PC-9 (cell line): ENCODE results near the gene CRTAC1. TPM values are rescaled to one million over a fixed set of nuclear protein-coding genes. Genes with fewer than 3 reads are reported as not detected.

ENCODE experiments used
- BruUV-seq: library from RNA; stranded (reverse); fragments of 400-500 nt; replicated peaks from 2 replicates; lab custom pipeline; 2021; lab: Mats Ljungman, UMichigan
- CTCF ChIA-PET: fragments of 300-600 bp; sonication (Branson Sonifier 250); formaldehyde crosslinking; loops from one replicate; lab custom pipeline; 2022; ENCODE audit warnings: antibody characterized with exemption; lab: Charles Lee
- POLR2A ChIA-PET: fragments of 300-600 bp; sonication (Branson Sonifier 250); formaldehyde crosslinking; loops from one replicate; lab custom pipeline; 2022; ENCODE audit warnings: antibody characterized with exemption; ENCODE audit not compliant: unreplicated experiment; lab: Charles Lee
- DNase-seq, 2 experiments: peaks; one replicate each; pipeline versions ENCODE4 v3.0.0 to v3.0.0-alpha.2; 2015 to 2022; ENCODE audit warnings: mixed read lengths in 1 of 2
- H2AFZ ChIP-seq: fragments of 200-600 bp; sonication (generic); 2 replicates; pipeline ENCODE4 v1.8.1; 2017; ENCODE audit warnings: antibody characterized with exemption
- H3F3A ChIP-seq: fragments of 200-600 bp; sonication (generic); 2 replicates; pipeline ENCODE4 v1.8.1; 2017; ENCODE audit warnings: antibody characterized with exemption, mild to moderate bottlenecking, low read depth; ENCODE audit not compliant: insufficient read depth
- H3K27ac ChIP-seq: fragments of 200-600 bp; sonication (generic); 2 replicates; pipeline ENCODE4 v1.6.1; 2016; ENCODE audit warnings: mixed run types
- H3K27me3 ChIP-seq: fragments of 200-600 bp; sonication (generic); 2 replicates; pipeline ENCODE4 v1.6.1; 2016; ENCODE audit warnings: low read depth, mixed run types; ENCODE audit not compliant: insufficient read depth
- H3K36me3 ChIP-seq: fragments of 200-600 bp; sonication (generic); 2 replicates; pipeline ENCODE4 v1.6.1; 2016; ENCODE audit warnings: low read depth, mixed run types
- H3K4me1 ChIP-seq: fragments of 200-600 bp; sonication (generic); replicated peaks from 2 replicates; pipeline ENCODE4 v1.6.1; 2016; ENCODE audit warnings: mixed run types; ENCODE audit not compliant: insufficient read depth
- H3K4me2 ChIP-seq: fragments of 200-600 bp; sonication (generic); 2 replicates; pipeline ENCODE4 v1.6.1; 2017; ENCODE audit warnings: mixed run types
- H3K4me3 ChIP-seq: fragments of 200-600 bp; sonication (generic); 2 replicates; pipeline ENCODE4 v1.6.1; 2016; ENCODE audit warnings: mixed run types
- H3K79me2 ChIP-seq: fragments of 200-600 bp; sonication (generic); 2 replicates; pipeline ENCODE4 v1.6.1; 2017; ENCODE audit warnings: low read depth, mixed run types
- H3K9me2 ChIP-seq: fragments of 200-600 bp; sonication (generic); 2 replicates; pipeline ENCODE4 v1.8.1; 2017; ENCODE audit warnings: mild to moderate bottlenecking; ENCODE audit not compliant: insufficient read depth
- H3K9me3 ChIP-seq: fragments of 200-600 bp; sonication (generic); 2 replicates; pipeline ENCODE4 v1.8.1; 2016; ENCODE audit warnings: low read depth; ENCODE audit not compliant: insufficient read depth
- H4K20me1 ChIP-seq: fragments of 200-600 bp; sonication (generic); 2 replicates; pipeline ENCODE4 v1.8.1; 2017; ENCODE audit not compliant: insufficient read depth
- CTCF ChIP-seq: fragments of 200-600 bp; sonication (generic); conservative IDR thresholded peaks from 2 replicates; pipeline ENCODE4 v1.6.1; 2017; ENCODE audit warnings: mixed run types, antibody characterized with exemption, mild to moderate bottlenecking, moderate library complexity
- EZH2 ChIP-seq: fragments of 200-600 bp; sonication (generic); IDR thresholded peaks from 2 replicates; pipeline ENCODE4 v1.8.0; 2017; ENCODE audit warnings: antibody characterized with exemption, low read depth
- intact Hi-C: fragments of 100-400 bp; cut with micrococcal nuclease; formaldehyde crosslinking; loops from one replicate; pipeline ENCODE4 v1.10.0; 2022; ENCODE audit not compliant: unreplicated experiment
- total RNA-seq: library from RNA; stranded (reverse); gene quantifications from 2 replicates; pipeline ENCODE4 v1.2.3, GENCODE V29; 2021

Gene CRTAC1
- total RNA-seq, 1 experiment from 2014 or later = not detected

DNA sequence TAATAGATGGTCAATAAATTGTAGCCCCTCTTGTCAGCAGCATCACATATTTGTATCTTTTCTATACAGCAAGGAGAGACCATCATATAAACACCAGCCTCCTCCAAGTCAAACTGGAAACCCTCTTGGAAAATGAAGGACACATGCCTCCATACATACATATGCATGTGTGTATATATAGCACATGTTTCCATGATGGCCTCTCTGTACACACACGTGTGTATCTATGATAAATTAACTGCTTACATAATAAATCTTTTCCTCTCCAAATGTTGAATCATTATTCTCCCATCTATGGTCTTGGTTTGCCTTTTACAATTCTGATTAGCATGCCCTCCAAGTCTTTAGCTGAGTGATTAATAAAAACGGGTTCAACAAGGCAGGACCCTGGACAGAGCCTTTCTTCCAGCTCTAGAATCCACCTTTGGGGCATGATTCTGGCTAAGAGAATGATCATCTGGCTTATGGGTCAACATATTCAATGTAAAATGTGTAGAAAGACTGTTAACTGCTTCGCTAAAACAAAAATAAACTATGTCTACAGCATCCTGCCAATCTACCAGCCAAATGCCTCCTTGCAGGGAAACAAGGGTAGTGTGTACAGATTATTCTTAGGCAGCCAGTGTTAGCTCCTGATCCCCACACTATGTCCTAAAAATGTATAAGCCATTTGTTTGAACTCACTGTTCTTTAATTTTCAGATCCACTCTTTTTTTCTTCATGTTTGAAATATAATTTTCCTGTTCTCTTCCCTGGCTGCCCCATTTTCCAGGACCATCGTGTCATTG lies 70.0 kb downstream of the CRTAC1 start:
- Histone ChIP-seq H2AFZ (no peak overlapping the region), H3F3A (no peaks in the 10 kb centered on the region), H3K4me1 (no peaks in the 10 kb centered on the region), H3K4me3 (no peak overlapping the region), H3K27me3 (peaks cover 80% of the 10 kb centered on the region), H3K9me3 (no peaks in the 10 kb centered on the region), H4K20me1 (no peaks in the 10 kb centered on the region), H3K36me3 (no peaks in the 10 kb centered on the region), H3K27ac (no peak overlapping the region), H3K79me2 (no peaks in the 10 kb centered on the region), H3K4me2 (no peak overlapping the region), H3K9me2 (no peaks in the 10 kb centered on the region)
- ChIA-PET POLR2A (no interaction called here), CTCF (no interaction called here)
- DNase-seq = no peak
- TF ChIP-seq EZH2 = no peak
- no TSS peak for BruUV-seq
- intact Hi-C loops = no loop called here

- BruUV-seq = no TSS peak
- H3K4me1 ChIP-seq = no peaks in the 10 kb centered on the region
- DNase-seq = no peak
- H3K27me3 ChIP-seq = peaks cover 25% of the 10 kb centered on the region; the same call in 1 of the 2 replicates
- no peaks in the 10 kb centered on the region for H3K9me3 ChIP-seq
- no peaks in the 10 kb centered on the region for H4K20me1 ChIP-seq
- H3K9me2 ChIP-seq = no peaks in the 10 kb centered on the region
- no peak overlapping the region for H2AFZ ChIP-seq
- H3F3A ChIP-seq = no peaks in the 10 kb centered on the region
- no peak overlapping the region for H3K4me2 ChIP-seq
- TF ChIP-seq CTCF (no peak), EZH2 (no peak)
- no peaks in the 10 kb centered on the region for H3K79me2 ChIP-seq
- ChIA-PET POLR2A (no interaction called here), CTCF (no interaction called here)
- H3K36me3 ChIP-seq = no peaks in the 10 kb centered on the region
- no peak overlapping the region for H3K27ac ChIP-seq
- H3K4me3 ChIP-seq = no peak overlapping the region
- intact Hi-C loops = no loop called here
Observed at GRCh38 chr10:97949462-97949861, 81.0 kb downstream of the CRTAC1 start.

- Histone ChIP-seq H3K27me3 (peaks cover 25% of the 10 kb centered on the region; the same call in 1 of the 2 replicates), H4K20me1 (no peaks in the 10 kb centered on the region), H2AFZ (no peak overlapping the region), H3K79me2 (no peaks in the 10 kb centered on the region), H3K9me3 (no peaks in the 10 kb centered on the region), H3K4me1 (no peaks in the 10 kb centered on the region), H3F3A (no peaks in the 10 kb centered on the region), H3K9me2 (no peaks in the 10 kb centered on the region), H3K4me2 (no peak overlapping the region), H3K4me3 (no peak overlapping the region), H3K36me3 (no peaks in the 10 kb centered on the region), H3K27ac (no peak overlapping the region)
- ChIA-PET CTCF (no interaction called here), POLR2A (no interaction called here)
- no TSS peak for BruUV-seq
- DNase-seq = no peak
- TF ChIP-seq EZH2 (no peak), CTCF (no peak)
- intact Hi-C loops = no loop called here
Observed at GRCh38 chr10:97948822-97949221, 81.6 kb downstream of the CRTAC1 start.
